ENCODE results near the gene NAB1.
"Not testable (repeated sequence)": the region's sequence is repeated elsewhere in the genome, so short reads cannot be mapped to it uniquely, and the experiment has no call there.

DNA sequence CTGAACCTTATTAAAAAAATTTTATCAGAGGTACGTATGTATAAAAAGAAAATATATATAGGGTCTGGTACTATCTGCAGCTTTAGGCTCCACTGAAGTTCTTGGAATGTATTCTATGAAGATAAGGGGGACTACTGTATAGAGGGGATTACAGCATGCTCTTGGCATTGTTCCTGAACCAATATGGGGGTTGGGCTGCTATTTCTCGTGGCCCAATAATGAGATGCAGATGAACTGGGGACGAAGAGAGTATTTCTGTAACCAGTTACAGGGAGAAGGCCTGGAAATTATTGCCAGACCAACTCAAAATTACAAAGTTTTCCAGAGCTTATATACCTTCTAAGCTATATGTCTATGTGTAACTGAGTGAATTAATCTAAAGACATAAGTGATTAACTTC lies 40.0 kb upstream of the NAB1 start:
- TF ChIP-seq, protein P1, sequence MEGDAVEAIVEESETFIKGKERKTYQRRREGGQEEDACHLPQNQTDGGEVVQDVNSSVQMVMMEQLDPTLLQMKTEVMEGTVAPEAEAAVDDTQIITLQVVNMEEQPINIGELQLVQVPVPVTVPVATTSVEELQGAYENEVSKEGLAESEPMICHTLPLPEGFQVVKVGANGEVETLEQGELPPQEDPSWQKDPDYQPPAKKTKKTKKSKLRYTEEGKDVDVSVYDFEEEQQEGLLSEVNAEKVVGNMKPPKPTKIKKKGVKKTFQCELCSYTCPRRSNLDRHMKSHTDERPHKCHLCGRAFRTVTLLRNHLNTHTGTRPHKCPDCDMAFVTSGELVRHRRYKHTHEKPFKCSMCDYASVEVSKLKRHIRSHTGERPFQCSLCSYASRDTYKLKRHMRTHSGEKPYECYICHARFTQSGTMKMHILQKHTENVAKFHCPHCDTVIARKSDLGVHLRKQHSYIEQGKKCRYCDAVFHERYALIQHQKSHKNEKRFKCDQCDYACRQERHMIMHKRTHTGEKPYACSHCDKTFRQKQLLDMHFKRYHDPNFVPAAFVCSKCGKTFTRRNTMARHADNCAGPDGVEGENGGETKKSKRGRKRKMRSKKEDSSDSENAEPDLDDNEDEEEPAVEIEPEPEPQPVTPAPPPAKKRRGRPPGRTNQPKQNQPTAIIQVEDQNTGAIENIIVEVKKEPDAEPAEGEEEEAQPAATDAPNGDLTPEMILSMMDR (IDR thresholded peaks at IDR 0.05; ENCODE audit: low read length), result not testable (repeated sequence)
- TF ChIP-seq EZH2 (IDR thresholded peaks at IDR 0.05; ENCODE audit: borderline replicate concordance, low read length), result not testable (repeated sequence)

All from OCI-LY1 (cell line).